ENCODE data around the gene PLEKHA1. TPM values are rescaled to one million over a fixed set of nuclear protein-coding genes. Genes with fewer than 3 reads are reported as not detected.
A peak's percentile ranks its signal among the peaks of the same experiment; 100 is the strongest.

Gene PLEKHA1
- total and polyA plus RNA-seq, 2 of the 13 experiments (the other 11 are each of a cell fraction or from before 2014, with no cell fraction given): 32.2 to 53.3 TPM

GRCh38 chr10:122331615-122332446 lies 42.7 kb upstream of the PLEKHA1 start (continued):
- TF ChIP-seq ZNF616 (CRISPR knock-in tag; IDR thresholded peaks at IDR 0.05; ENCODE audit: low read depth): no peak
- TF ChIP-seq, protein P1, sequence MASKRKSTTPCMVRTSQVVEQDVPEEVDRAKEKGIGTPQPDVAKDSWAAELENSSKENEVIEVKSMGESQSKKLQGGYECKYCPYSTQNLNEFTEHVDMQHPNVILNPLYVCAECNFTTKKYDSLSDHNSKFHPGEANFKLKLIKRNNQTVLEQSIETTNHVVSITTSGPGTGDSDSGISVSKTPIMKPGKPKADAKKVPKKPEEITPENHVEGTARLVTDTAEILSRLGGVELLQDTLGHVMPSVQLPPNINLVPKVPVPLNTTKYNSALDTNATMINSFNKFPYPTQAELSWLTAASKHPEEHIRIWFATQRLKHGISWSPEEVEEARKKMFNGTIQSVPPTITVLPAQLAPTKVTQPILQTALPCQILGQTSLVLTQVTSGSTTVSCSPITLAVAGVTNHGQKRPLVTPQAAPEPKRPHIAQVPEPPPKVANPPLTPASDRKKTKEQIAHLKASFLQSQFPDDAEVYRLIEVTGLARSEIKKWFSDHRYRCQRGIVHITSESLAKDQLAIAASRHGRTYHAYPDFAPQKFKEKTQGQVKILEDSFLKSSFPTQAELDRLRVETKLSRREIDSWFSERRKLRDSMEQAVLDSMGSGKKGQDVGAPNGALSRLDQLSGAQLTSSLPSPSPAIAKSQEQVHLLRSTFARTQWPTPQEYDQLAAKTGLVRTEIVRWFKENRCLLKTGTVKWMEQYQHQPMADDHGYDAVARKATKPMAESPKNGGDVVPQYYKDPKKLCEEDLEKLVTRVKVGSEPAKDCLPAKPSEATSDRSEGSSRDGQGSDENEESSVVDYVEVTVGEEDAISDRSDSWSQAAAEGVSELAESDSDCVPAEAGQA (IDR thresholded peaks at IDR 0.05; ENCODE audit: low read depth): no peak
- TF ChIP-seq, protein P1 (CRISPR knock-in tag; IDR thresholded peaks at IDR 0.05; ENCODE audit: borderline replicate concordance): no peak
- TF ChIP-seq PITX1 (CRISPR knock-in tag; IDR thresholded peaks at IDR 0.05): no peak
- TF ChIP-seq NCOA2 (CRISPR knock-in tag; IDR thresholded peaks at IDR 0.05): peak; percentile 58
- no peak for TF ChIP-seq RFX1 (IDR thresholded peaks at IDR 0.05)
- no peak for TF ChIP-seq GMEB1 (CRISPR knock-in tag; IDR thresholded peaks at IDR 0.05; ENCODE audit: borderline replicate concordance)
- TF ChIP-seq POLR2AphosphoS5 (IDR thresholded peaks at IDR 0.05; ENCODE audit: low read depth, low read length): peak; percentile 83
- peak; percentile 66; the same call in 1 of the 2 replicates for TF ChIP-seq MED1 (CRISPR knock-in tag; IDR thresholded peaks at IDR 0.05)
- no peak for TF ChIP-seq NCOR1 (IDR thresholded peaks at IDR 0.05; ENCODE audit: borderline replicate concordance, low read length)
- no peak for TF ChIP-seq NR2F6 (IDR thresholded peaks at IDR 0.05)
- TF ChIP-seq NR2F6 (CRISPR knock-in tag; IDR thresholded peaks at IDR 0.05): peak; percentile 48; the same call in 1 of the 2 replicates
- TF ChIP-seq ZNF629 (CRISPR knock-in tag; conservative IDR thresholded peaks at IDR 0.05): no peak
- TF ChIP-seq, protein P2, sequence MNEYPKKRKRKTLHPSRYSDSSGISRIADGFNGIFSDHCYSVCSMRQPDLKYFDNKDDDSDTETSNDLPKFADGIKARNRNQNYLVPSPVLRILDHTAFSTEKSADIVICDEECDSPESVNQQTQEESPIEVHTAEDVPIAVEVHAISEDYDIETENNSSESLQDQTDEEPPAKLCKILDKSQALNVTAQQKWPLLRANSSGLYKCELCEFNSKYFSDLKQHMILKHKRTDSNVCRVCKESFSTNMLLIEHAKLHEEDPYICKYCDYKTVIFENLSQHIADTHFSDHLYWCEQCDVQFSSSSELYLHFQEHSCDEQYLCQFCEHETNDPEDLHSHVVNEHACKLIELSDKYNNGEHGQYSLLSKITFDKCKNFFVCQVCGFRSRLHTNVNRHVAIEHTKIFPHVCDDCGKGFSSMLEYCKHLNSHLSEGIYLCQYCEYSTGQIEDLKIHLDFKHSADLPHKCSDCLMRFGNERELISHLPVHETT (CRISPR knock-in tag; conservative IDR thresholded peaks at IDR 0.05): no peak
- TF ChIP-seq ZFP37 (CRISPR knock-in tag; IDR thresholded peaks at IDR 0.05; ENCODE audit: borderline replicate concordance): no peak
- no peak for TF ChIP-seq SCMH1 (CRISPR knock-in tag; IDR thresholded peaks at IDR 0.05; ENCODE audit: borderline replicate concordance)
- TF ChIP-seq FIP1L1 (IDR thresholded peaks at IDR 0.05; ENCODE audit: borderline replicate concordance, insufficient read depth, low read depth, low read length): no peak
- no peak; the same call in 1 of the 2 replicates for TF ChIP-seq FOXO1 (CRISPR knock-in tag; IDR thresholded peaks at IDR 0.05)
- peak; percentile 57; the same call in 1 of the 2 replicates for TF ChIP-seq KDM5B (CRISPR knock-in tag; IDR thresholded peaks at IDR 0.05; ENCODE audit: borderline replicate concordance)
- peak; percentile 33; the same call in 1 of the 2 replicates for TF ChIP-seq TFDP1 (CRISPR knock-in tag; IDR thresholded peaks at IDR 0.05; ENCODE audit: borderline replicate concordance)
